ENCODE results near the gene CLCA2.

CLCA2 gene, protein sequence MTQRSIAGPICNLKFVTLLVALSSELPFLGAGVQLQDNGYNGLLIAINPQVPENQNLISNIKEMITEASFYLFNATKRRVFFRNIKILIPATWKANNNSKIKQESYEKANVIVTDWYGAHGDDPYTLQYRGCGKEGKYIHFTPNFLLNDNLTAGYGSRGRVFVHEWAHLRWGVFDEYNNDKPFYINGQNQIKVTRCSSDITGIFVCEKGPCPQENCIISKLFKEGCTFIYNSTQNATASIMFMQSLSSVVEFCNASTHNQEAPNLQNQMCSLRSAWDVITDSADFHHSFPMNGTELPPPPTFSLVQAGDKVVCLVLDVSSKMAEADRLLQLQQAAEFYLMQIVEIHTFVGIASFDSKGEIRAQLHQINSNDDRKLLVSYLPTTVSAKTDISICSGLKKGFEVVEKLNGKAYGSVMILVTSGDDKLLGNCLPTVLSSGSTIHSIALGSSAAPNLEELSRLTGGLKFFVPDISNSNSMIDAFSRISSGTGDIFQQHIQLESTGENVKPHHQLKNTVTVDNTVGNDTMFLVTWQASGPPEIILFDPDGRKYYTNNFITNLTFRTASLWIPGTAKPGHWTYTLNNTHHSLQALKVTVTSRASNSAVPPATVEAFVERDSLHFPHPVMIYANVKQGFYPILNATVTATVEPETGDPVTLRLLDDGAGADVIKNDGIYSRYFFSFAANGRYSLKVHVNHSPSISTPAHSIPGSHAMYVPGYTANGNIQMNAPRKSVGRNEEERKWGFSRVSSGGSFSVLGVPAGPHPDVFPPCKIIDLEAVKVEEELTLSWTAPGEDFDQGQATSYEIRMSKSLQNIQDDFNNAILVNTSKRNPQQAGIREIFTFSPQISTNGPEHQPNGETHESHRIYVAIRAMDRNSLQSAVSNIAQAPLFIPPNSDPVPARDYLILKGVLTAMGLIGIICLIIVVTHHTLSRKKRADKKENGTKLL

DNA sequence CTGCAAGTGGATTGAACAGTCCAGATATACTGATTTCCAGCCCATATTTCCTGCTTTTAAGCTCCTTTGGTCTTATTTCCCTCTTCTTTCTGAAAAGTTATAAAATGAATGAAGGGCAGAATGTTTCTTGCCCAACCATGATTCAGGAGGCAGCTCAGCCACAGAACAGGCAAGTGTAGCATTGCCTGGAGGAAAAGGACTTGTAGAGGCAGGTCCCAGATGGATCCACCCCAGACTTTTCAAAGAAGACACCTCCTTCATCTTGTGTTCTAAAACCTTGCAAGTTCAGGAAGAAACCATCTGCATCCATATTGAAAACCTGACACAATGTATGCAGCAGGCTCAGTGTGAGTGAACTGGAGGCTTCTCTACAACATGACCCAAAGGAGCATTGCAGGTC, at the start of gene CLCA2:
Gene CLCA2 (plus strand): TSS at position 299 of the 400 bp plus-strand sequence. CDS start 77 bp downstream, at position 376.
- no peak for DNase-seq

DNA sequence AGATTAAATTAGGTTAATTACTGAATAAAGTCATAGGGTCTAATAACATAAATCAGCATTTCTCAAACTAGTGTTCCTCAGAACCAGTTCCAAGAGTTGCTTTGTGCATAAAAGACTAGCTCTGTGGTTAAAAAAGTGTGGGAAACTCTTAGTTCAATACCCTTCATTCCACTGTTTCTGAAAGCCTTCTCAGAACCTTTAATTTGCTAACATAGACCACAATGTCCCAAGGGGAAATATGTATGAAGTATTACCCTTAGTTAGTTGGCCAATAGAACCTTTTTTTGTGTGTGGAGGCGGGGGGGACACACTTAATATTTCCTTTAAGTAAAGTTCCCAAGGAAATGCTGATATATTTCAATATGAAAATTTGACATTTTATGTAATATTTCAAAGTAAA, 48.3 kb upstream of the CLCA2 start:
- no peak for DNase-seq

DNA sequence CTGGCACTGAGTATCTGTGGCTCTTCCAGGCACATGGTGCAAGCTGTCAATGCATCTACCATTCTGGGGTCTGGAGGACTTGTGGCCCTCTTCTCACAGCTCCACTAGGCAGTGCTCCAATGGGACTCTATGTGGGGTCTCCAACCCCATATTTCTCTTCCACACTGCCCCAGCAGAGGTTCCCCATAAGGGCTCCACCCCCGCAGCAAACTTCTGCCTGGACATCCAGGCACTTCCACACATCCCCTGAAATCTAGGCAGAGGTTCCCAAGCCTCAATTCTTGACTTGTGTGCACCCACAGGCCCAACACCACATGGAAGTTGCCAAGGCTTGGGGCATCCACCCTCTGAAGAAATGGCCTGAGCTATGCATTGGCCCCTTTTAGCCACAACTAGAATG, 46.6 kb upstream of the CLCA2 start:
- no peak for DNase-seq

DNA sequence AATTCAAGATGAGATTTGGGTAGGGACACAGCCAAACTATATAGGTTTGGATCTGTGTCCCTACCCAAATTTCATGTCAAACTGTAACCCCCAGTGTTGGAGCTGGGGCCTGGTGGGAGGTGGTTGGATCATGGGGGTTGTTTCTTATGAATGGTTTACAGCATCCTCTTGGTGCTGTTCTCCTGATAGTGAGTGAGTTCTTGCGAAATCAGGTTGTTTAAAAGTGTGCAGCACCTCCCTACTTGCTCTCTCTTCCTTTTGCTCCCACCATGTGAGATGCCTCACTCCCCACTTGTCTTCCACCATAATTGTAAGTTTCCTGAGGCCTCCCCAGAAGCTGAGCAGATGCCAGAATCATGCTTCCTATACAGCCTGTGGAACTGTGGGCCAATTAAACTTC, 45.2 kb upstream of the CLCA2 start:
- no peak for DNase-seq

DNA sequence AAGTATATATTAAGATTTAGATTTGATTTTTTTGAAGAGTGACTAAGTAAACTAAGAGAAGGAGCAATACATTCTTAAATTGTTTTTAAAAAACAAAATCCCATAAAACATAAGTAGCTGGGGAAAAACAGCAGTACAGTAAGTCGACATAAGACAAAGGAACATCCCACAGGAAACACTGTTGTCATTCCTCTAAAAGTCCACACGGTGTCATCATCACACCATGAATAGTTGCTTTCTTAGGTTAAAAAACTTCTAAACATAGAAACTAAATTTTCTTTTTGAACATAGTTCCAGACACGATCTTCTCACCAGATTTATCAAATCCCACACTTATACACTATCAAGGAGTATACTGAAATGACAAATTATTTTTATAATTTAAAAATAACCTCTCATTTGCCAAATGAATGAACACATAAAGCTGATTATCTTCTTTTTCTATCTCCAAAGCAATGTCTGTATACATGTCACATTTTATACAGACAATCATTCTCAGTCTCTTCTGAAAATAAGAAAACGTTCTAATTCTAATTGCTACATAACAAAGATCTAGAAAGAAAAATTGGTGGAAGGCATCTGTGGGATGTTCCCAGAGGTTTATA, 43.6 kb upstream of the CLCA2 start:
- DNase-seq: no peak

DNA sequence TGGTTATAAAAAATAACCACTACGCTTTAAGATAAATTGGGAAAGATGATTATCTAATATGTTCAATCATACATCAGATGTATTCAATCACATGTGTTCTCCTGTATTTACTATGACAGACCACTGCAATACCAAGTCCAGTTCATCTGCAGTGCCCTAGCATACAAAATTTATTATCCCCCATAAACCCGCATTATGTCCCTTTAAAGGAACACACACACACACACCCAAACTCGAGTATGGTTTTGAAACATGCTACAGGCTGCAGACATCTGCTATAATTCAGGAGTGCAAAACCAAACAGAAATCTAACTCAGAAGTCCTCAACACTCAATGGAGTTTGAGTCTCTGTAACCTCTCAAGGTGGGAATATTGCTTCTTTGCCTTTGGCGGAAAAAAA, 42.7 kb upstream of the CLCA2 start:
- DNase-seq: no peak

DNA sequence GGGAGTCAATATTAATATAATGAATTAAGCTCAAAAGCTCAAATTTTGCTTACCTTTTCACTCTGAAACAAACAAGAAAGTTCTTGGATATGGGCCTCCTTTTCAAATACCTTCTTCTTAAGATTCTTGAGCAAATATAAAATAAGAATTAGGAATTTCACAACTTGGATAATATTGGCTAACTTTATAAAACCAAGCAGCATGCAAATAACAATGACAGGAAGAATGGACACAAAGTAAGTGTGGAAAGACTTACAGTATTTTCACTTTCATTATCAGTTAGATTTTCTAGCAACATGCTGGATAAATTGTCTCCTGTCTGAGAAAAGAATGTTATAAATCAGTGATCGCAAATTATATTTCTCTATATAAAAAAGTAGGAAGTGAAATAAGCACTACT, 41.1 kb upstream of the CLCA2 start:
- no peak for DNase-seq

DNA sequence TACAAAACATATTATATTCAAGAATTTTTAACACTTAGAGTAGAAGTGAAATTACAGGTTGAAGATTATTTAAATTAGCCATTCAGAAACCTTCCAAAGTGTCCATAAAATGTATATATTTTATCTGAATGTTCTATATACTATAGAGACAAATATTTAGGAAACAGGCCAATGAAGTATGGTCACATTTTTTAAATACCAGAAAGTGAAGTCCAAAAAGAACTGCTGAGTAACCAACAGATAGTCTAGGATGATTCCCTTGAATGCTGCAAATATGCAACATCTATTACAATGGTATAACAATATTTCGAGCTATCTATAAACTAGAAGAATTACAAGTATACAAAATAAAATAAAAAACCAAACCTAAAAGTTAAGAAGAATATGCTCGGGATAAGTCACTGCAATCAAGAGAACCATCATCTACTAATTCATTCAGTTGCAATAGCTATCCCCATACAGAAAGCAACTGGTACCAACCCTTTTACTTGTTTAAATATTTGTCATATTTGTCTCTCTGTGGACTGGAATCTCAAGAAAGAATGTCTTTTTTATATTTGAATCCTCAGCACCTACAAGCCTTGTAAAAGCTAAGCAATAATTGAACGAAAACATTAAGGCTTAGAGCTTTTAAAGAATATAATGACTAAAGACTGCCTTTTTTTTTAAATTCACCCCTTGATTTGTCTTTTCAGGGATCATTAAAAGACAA, 35.9 kb upstream of the CLCA2 start:
- DNase-seq: no peak

DNA sequence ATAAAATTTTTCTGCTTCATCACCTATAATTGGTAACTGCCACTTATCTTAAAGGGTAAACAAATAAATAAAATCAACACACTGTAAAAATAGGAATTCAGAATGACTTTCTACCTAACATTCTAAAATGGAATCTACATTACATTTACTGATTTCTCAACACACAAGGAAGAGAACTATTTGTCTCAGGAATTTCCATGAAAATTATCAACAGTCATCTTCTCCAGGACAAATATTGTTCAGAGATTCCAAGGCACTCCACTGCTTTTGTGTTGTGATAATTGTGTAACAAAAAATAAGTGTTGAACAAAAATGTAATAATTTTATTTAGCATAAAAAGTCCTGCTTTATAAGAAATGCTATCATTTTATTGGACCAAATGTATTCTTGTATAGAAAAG, 35.2 kb upstream of the CLCA2 start:
- DNase-seq: no peak

DNA sequence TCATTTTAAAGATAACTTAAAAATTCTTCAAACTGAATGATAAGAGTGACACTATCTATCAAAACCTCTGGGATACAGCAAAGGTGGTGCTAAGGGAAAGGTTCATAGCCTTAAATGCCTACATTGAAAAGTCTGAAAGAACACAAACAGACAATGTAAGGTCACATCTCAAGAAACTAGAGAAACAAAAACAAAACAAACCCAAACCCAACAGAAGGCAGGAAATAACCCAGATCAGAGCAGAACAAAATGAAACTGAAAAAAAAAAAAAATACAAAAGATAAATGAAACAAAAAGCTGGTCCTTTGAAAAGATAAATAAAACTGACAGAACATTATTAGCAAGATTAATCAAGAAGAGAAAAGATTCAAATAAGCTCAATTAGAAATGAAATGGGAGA, 34.7 kb upstream of the CLCA2 start:
- no peak for DNase-seq

DNA sequence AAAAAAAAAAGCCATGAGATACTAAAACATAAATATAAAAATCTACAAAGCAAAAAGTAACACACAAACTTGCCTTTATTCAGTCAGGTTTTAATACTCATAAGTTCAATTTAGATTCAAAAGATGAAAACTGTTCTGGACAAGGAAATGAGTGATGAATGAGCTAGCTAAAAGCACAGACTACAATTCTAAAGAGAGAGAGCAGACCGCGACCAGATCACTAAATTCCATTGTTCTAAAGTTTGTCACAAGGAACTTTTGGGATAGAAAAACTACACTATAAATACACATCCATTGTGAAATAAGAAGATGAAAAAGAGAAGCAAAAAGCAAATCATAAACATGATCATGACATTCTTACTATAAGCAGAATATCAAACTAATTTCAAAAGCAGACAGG, 29.6 kb upstream of the CLCA2 start:
- no peak for DNase-seq

DNA sequence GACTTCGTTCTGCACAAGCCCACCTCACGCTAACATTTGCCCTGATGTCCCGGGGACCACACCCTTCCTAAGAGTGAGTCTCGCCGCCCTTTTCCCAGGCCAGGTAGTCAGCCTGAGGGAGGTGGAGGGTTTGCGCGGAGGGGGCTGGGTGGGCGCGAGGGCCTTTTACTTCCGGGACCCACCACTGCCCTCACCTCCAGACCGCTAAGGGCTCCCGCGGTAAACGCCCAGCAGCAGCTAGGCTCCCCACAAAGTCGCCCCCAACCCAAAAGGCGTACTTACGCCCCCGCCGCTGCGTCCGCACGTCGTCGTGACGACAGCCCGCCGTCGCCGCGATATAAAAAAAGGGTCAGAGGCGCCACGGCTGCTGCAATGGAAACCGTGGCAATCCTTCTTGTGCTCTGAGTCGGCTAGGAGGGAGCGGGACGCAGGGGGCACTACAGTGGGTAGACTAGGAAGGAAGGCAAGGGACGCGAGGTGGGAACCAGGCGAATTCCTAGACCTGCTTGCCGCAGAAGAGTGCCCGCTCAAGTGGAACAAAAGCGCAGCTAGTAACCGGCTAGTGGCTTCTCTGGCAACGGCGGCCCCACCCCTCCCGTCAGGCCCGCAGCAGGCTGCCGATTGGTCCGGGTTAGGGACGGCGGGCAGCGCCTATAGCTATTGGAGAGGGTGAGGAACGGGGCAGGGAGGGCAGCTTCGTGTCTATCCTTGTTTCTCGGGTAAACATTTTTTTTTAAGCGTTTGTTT, 28.0 kb upstream of the CLCA2 start, which contains the start of gene ODF2L:
Gene ODF2L (minus strand): TSS at position 573 of the 747 bp plus-strand sequence. CDS start 9,296 bp downstream, outside the sequence.
- DNase-seq: peak; percentile 94

DNA sequence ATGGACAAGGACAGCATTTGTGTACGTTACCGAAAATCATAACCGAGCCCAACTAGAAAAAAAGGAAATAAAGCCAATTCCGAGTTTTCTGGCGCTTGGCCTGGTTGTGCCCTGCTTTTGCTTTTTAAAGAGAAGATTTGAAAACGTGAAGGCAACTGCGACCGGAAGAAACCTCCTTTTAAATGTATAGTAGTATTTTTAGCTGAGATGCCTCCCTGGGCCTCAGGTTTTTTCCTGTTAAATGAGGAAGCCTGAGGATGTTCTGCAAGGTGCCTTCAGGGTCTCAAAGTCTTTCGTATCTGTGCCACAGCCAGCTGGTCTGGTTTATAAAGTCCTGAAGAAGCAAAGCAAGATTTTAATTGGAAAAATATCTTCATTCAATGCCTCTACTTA, 27.5 kb upstream of the CLCA2 start:
- no peak for DNase-seq

DNA sequence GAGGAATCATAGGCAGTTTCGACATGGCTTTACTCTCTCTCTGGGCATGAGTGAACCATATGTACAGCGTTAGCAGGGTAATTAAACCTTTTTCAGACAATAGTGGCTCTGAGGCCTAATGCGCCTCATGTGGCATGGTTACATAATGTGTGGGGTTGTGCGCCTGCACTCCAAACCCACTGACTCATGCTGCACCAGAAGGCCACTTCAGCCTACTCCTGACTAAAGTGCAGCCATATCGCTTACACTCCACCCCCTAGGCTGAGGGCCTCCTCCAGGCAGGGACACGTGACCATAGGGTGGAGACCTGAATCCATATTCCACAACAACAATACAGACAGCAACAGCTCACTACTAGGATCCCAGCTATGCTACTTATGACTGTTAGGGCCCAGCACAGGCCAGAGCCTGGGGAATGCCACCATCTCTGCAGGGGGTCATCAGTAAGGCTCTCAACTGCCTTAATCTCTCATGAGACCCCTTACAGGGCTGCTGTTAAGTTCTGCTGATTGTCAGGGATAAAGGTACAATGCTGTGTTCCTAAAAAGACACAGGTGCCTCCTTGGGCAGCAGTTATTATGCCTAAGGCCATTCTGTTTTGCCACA, 14.5 kb upstream of the CLCA2 start:
- no peak for DNase-seq

DNA sequence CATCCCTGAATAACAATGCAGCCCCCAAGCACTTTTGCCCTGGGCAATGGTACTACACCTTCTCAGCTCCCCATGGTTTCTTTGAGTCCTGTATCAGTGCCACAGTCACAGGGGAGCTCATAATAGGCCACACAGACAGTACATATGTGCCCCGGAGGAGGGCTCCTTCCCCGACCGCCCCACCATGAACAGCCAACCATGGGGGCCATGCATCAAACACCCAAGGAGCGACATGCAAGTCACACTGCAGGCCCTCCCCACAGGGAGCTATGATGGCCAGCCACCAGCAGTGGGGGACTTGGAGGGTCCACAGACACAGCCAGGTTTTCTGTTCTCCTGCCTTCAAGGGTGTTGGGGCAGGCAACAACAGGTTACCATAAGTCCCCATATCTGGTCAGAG, 13.1 kb upstream of the CLCA2 start:
- no peak for DNase-seq

DNA sequence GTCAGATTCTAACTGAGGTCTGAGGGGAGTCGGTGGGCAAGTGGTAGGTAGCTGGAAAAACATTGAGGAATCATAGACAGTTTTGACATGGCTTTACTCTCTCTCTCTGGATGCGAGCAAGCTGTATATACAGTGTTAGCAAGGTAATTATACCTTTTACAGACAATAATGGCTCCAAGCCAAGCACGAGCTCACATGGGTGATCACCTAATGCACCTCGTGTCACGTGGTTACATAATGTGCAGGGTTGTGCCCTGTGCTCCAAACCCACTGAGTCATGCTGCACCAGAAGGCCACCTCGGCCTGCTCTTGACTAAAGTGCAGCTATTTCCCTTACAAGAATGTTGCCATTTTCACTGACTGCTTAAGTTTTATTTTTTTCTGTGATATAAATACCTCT, 7.6 kb upstream of the CLCA2 start:
- no peak for DNase-seq

DNA sequence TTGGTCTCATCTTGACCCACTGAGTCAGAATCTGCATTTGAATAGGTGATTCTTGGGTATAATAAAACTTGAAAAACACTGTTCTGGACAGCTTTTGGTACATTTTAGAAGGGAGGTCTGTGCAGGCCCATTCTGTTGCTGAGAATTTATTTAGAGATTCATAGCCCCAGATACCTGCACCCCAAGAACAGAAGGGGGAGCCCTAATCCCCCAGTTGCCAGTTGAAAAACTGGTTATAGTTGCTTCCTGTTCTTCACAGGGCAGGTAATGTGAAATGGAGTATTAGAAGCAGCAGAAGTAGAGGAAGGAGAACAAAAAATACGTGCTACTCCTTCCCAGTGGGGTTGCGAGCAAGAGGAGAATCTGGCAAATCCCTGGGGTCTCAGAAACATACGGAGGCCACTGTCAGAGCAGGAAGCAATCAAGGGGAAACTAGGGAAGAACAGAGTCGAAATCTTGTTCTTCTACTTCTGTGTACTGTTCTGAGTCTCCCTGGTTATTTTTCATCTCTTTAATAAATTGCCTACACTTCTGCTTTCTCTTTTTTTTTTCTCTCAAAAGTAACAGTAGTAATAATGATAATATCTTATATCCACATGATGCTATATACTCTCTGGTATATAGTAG, 4.6 kb upstream of the CLCA2 start:
- DNase-seq: no peak

DNA sequence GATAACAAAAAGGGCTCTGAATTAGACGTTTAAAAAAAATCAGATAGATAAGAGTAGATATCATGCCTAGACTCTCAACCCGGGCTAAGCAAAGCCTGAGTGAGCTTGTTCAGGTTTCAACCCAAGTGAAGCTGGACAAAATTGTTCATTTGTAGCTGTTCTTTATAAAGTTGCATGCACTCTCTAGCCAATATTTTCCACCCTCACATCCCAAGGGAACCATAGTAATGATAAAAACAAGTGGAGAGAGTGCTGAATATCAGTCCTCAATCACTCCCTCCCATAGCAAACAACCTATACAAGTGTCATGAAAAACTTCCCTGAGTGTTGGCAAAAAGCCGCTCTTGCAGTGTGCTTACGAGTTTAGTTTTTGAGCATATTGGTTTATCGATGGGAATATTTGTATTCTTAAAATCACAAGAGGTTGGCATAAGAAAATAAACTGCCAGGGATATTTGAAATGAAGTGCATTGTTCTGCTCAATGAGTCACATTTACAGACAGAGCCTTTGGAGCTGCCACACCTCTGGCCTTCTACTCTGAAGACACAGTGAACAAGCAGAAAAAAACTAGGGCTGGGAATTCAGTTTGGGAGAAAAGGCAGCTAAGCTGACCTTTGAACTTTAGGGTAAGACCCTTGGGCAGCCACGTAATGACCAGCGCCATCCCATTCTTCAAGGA, 2.2 kb upstream of the CLCA2 start:
- DNase-seq: no peak

DNA sequence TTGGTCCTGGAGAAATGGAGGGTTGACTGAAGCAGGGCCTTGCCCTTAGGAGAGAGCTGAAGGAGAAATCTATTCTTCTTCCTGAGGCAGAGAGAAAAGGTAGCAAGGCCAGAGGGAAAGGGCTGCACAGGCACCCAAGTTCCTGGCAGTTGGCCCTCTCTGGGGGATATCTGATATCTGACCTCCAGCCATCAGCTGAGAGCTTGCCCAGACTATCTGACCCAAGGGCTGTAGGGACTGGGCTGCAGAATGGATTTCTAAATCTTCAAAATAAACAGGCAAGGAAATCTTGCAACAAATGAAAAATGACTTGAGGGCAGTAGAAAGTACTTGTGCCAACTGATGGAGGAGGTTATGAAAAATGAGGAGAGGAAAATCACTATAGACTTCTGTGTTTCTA, 498 bp upstream of the CLCA2 start:
- DNase-seq: no peak

DNA sequence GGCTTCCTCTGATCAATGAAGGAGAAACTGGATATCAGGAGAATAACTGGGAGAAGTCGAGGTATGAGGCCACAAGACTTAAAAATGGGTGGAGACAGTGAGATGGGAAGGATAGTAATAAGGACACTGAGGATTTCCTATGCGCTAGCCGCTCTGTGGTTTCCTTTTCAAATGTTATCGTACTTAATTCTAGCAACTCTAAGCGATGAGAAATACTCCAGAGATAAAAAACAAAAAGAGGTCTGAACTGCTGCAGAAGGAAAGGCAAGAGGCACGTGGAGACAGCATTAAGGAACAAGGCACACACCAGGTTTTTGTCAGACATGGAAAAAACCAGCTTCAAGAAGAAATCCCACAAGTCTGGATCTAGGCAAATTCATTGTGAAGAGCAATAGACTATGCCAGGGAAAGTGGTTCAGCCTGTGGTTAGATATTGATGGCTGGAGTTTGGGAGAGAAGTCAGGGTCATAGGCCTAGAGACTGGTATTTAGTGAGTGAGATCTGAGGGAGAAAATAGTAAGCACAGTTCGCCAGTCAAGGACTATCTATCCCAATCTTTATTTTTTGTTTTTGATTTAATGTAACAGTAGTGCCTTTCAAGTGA, 5.3 kb downstream of the CLCA2 start:
- DNase-seq: no peak
